ENCODE results near the gene MT1G.
"Not testable (repeated sequence)": the region's sequence is repeated elsewhere in the genome, so short reads cannot be mapped to it uniquely, and the experiment has no call there.

The MT1G gene

GRCh38 chr16:56665286-56666261 is 2.3 kb downstream of the MT1G start:
- DNase-seq (ENCODE audit: low read depth in 2 of 2): not testable (repeated sequence)

GRCh38 chr16:56664506-56664905 is 3.4 kb downstream of the MT1G start:
- no peak for DNase-seq (ENCODE audit: low read depth in 2 of 2)

DNA sequence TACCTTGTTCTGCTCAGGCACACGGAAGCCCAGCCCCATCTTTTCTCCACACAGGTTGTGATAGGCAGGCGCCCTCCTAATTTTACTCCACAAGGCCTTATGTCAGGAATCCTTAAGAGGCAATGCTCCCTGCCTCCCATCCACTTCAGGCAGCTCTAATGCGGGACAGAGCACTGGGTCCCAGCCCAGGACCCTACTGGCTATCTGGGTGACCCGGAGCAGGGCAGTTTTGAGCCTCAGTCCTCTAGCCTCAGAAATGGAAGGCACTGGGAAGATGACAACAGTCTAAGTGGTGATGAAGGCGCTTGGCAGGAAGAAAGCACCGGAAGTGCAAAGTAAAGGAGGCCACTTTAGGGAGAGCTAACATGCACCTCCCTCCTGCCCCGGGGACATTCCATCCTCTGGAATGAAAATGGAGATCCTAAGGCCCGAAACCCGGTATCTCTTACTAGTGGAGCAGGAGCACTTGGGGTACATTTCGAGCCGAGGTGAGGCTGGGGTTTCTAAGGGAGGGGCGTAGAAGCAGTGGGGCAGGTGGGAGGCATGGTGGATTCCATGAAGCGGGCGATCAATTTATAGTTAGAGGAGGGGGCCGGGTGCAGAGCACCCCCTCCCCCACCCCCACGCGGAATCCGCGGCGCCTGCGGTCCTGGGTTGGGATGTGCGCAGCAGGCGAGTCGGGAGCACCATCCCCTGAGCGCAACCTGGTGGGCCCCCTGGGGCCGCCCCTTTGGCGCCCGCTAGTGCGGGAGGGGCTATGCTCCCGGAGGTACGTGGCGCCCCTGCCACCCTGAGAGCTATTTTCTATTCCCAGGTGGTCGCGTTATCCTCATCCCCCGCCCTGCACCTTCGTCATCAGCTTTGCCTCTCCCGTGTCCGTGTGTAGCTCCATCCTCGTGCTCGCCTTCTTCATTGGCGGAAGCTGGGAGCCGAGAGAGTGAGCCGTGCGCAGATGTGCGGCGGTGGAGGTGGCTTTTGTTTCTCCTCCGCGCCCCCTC is 5.2 kb downstream of the MT1G start:
- DNase-seq (ENCODE audit: low read depth in 2 of 2): no peak

DNA sequence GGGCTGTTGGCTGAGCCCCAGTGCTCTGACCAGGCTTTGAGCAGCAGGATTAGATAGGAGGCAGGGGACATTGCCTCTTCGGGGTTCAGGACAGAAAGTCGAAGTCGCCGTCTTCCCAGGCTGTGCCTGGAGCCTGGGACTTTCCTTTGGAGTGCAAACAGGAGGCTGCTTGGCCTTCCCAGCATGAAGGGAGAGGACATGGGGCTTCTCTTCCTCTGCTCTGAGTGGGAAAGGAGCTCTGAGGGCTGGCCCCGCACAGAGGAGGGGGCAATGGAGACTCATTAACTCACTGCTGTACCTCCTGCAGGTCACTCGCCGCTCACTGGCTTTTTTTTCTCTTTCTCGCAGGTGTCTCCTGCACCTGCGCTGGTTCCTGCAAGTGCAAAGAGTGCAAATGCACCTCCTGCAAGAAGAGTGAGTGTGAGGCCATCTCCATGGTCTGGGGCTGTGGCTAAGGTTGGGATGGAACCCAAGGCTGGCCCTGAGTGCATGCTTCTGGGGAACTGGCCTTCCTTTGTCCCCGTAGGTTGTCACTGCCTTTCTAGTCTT is 9.5 kb downstream of the MT1G start:
- DNase-seq (ENCODE audit: low read depth in 2 of 2): no peak

- DNase-seq (ENCODE audit: low read depth in 2 of 2): peak; percentile 37 to 71
These were observed 10.1 kb downstream of the MT1G start, which contains the start of gene MT1F for GRCh38 chr16:56657555-56658326. Gene MT1F (plus strand): TSS chr16:56657959. CDS start chr16:56658059, 100 bp downstream.

- no peak for DNase-seq (ENCODE audit: low read depth in 2 of 2)
These were observed 14.6 kb downstream of the MT1G start for GRCh38 chr16:56653218-56653617.

DNA sequence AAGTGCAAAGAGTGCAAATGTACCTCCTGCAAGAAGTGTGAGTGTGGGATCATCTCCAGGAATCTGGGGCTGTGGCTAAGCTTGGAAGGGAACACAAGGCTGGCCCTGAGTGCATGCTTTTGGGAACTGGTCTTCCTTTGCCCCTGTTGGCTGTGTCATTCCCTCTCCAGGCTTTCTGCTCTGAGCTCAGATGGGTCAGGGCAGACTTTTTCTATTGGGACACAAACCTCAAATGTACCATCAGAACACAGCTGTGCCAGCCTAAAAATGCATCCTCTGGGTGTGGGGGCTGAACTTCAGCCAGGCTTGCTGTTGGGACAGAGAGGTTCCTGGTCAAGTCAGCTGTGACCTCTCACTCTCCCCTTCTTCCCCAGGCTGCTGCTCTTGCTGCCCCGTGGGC is 15.3 kb downstream of the MT1G start:
- no peak for DNase-seq (ENCODE audit: low read depth in 2 of 2)

DNA sequence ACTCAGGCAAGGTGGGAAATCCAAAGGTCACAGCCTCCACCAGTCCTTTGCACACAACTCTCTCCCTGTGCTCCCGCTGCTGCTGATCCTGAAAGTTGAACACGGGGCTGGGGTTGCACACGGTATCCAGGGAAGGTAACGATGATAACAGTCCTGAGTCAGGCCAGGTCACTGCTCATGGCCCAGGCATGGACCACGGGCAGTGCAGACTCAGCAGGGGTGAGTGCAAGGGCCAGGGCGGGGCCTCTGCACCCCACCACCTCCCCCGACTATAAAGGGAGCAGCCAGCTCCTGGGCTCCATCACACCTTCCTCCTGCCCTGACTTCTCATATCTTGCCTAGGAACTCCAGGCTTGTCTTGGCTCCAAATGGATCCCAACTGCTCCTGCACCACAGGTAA is 16.3 kb downstream of the MT1G start, which contains the start of gene MT1B:
MT1B (plus strand) TSS at position 301 of the 400 bp plus-strand sequence; CDS start at position 369, 68 bp downstream.
- DNase-seq (ENCODE audit: low read depth in 2 of 2): no peak

DNA sequence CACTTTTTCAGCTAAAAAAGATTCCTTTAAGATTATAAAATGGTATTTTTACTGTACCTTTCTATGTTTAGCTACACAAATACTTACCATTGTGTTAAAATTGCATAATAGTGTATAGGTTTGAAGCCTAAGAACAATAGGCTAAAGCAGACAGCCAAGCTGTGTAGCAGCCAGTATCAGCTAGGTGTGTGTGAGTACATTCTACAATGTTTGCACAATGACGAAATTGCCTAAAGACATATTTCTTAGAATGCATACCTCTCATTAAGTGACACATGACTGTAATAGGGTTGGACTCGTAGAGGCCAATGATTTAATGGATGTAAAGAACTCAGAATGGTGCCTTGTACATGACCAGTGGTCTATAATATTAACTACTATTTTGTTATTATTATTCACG is 18.0 kb downstream of the MT1G start:
- no peak for DNase-seq (ENCODE audit: low read depth in 2 of 2)

GRCh38 chr16:56649271-56649670 is 18.6 kb downstream of the MT1G start:
- no peak for DNase-seq (ENCODE audit: low read depth in 2 of 2)

GRCh38 chr16:56647641-56648431 is 20.0 kb downstream of the MT1G start:
- DNase-seq (ENCODE audit: low read depth in 2 of 2): no peak

DNA sequence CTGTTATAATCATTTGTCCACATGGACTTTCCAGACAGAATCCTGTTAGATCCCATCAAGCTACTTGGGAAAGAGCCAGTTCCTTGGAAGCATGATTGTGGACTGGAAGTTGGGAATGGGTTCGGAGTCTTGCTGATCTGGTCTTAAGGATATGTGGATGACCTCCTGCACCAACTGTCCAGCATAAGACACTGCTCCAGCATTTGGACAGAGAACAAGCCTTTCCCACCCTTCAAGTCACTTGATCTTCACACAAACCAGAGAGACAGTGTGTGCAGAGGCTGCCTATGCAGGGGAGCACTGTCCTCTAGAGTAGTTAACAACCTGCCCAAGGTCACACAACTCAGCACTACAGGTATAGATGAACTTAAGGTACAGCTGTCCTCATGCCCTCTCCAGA is 22.0 kb downstream of the MT1G start:
- no peak for DNase-seq (ENCODE audit: low read depth in 2 of 2)

GRCh38 chr16:56645311-56645710 is 22.6 kb downstream of the MT1G start:
- DNase-seq (ENCODE audit: low read depth in 2 of 2): no peak

DNA sequence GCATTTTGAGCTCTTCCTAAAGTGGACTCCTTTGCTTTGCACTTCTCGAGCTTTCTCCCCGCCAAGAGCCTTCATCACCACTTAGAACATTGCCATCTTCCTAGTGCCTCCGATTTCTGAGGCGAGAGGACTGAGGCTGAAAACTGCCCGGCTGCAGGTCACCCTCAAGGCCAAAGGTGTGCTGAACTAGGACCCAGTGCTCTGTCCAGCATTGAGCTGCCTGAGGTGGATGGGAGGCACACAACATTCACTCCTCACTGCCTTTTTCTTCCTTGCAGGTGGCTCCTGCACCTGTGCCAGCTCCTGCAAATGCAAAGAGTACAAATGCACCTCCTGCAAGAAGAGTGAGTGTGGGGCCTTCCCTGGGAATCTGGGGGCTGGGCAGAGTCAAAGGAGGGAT is 24.0 kb downstream of the MT1G start:
- no peak for DNase-seq (ENCODE audit: low read depth in 2 of 2)

GRCh38 chr16:56643080-56643778 is 24.6 kb downstream of the MT1G start:
- DNase-seq (ENCODE audit: low read depth in 2 of 2): peak; percentile 54 to 68

GRCh38 chr16:56641166-56641565 is 26.7 kb downstream of the MT1G start:
- DNase-seq (ENCODE audit: low read depth in 2 of 2): no peak

- no peak for DNase-seq (ENCODE audit: low read depth in 2 of 2)
These were observed 27.8 kb downstream of the MT1G start for GRCh38 chr16:56640076-56640475.

DNA sequence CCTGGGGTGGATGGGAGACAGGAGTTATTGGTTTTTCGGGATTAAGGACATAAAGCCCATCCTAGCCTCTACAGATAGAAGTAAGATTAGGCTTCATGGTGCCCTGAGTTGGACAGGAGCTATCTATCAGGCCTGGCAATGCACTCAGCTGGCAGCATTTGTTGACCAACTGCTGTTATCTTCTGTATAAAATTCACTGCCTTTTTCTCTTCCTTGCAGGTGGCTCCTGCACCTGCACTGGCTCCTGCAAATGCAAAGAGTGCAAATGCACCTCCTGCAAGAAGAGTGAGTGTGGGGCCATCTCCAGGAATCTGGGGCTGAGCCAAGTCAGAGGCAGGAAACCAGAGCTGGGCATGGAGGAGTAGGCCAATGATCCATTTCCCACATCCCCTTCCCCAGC is 28.8 kb downstream of the MT1G start:
- no peak for DNase-seq (ENCODE audit: low read depth in 2 of 2)
